Stimulated activated CD4-positive, alpha-beta T cell treated with anti-CD3 and anti-CD28 coated beads, Interleukin-15, amount 100 ng/mL, for 1 hour (primary cell): ENCODE measurements around the gene RCSD1.
"Not testable (repeated sequence)": the region's sequence is repeated elsewhere in the genome, so short reads cannot be mapped to it uniquely, and the experiment has no call there.

Experiments used
- DNase-seq, 2 donors: peaks; one replicate each; pipeline ENCODE4 v3.0.0-alpha.2; 2020; ENCODE audit warnings: low read depth in 1 of 2, low spot score in 1 of 2

Gene RCSD1

DNA sequence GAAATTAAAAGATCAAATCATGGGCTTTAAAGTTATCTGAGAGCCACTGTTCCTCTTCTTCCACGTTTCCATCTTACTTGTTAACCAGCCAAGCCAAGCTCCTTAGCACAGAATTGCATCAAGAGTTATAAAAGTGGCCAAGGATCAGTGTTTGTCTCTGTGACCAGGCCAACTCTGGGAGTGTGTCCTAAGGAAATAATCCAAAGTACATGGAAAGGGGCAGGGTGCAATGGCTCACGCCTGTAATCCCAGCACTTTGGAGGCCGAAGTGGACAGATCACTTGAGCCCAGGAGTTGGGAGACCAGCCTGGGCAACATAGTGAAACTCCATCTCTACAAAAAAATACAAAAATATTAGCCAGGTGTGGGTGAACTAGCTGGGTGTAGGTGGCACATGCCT, 81.8 kb downstream of the RCSD1 start:
- no peak for DNase-seq

DNA sequence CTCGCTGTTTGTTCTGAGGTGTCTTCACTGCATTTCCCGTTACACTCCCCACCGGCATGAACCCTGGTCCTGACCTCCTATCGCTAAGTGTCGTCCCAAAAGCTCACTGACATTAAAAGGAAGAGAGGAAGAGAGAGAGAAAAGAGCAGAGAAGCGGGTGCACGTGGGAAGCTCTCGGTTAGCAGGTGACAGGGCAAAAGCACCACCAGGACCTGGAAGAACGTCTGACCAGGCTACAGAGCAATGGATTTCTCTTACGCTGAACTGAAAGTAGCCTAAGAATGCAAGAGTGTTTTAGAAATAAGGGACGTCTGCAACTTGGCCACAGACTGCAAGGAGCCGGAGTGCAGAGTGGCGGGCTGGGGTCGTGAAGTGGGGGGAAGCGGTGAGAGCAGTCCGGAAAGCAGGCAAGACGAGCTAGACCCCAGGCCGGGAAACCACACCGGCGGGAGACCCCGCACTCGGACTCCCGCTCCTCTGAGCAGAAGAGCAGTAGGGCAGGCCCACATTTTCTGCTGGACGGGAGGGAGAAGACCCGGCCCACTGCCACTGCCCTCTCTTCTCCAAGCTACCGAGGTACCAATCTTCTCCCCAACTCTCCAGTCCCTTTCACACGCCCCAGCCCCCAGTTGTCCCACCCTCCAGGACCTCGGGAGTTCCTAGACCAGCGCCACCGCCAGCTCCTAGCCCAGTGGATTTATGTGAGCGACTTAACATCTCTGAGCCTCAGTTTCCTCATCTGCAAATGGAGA, 83.5 kb downstream of the RCSD1 start:
- no peak for DNase-seq

DNA sequence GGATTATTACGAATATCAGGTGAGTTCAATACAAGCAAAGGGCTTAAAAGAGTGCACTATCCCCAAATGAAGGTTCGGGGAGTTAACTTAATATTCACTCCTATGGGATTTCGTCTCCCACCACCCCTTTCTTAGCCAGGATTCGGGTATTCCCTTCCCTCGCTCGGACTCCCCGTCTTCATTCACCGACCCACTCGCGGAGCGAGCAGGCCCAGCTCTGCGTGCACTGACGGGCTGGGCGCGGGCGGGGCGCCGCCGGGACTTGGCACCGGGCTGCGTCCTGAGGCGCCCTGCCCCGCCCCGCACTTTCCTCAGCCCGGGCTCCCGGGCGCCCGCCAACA, 84.0 kb downstream of the RCSD1 start:
- DNase-seq = peak in 1 of 2 donors; percentile 72

DNA sequence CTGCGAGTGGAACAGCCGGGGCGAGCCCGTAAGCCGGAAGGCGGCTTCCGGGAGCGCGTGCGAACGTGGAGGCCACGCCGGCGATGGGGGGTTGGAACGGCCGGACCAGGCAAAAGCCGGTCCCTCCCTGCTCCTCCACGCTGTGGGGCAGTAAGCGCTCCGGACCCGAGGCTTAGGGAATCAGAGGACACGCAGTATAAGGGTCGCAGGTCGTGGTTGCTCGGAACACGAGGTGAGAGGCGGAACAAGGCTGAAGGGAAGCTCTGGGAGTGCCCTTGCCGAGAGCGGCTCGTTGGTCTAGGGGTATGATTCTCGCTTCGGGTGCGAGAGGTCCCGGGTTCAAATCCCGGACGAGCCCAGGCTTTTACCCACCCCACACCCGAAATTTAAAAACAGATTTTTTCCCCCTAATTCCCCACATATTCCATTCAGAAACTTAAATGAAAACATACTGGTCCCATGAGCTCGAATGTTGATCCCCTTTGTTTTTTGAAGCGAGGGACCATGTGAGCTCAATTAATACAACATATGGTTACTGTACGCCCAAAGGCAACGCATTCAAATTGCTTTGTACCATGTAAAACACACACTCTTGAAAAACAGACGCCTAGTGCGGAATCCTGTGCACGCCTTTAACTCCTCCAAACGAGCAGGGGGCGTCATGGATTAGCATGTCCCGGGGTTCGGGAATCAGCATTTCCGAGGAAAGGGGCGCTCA, 84.6 kb downstream of the RCSD1 start:
- DNase-seq = peak; percentile 81 to 91

DNA sequence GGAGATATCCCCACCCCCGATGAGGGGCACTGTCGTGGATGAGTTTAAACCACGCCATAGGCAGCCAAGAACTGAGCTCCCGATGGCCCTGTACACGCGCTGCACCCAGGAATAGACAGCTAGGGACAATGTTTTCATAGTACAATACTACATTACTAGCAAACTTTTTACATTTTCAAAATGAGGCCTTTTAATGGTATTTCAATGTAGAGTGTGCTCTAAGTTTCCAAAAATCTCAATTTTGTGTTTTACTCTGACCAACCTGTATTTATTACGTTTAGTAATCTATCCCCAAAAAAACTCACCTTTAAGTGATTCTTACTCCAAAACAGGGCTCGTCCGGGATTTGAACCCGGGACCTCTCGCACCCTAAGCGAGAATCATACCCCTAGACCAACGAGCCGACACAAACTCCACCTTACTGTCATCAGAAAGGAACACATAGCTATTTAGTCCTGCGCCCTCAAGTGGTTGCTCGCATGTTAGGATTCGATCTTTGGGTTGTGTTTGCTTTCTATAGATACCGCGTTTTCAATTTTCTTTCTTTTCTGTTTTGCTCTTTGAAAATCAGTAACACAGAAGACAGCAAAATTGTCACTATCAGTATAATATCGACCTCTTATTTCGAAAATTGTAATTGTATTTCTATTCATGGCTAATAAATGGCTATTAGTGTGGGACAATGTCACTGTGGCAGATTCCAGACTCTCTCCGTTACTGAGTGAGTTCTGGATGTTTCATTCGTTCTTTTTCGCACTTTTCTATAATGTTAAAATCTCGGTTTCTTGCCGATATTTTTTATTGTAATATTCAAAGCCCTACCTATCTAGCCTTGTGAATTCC, 85.3 kb downstream of the RCSD1 start:
- peak; percentile 66 to 79 for DNase-seq

DNA sequence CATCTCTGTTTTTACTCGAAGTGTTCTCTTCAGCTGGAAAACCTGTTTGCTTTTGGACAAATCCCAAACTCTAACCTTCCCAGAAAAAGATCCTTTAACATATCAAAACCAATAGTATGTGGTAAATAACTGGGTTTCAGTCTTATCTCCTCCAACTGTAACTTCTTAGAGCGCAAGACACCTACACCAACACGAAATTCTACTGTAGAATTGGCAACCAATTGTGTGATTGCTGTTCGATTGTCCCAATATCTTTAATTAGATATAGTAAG, 85.9 kb downstream of the RCSD1 start:
- DNase-seq = no peak

DNA sequence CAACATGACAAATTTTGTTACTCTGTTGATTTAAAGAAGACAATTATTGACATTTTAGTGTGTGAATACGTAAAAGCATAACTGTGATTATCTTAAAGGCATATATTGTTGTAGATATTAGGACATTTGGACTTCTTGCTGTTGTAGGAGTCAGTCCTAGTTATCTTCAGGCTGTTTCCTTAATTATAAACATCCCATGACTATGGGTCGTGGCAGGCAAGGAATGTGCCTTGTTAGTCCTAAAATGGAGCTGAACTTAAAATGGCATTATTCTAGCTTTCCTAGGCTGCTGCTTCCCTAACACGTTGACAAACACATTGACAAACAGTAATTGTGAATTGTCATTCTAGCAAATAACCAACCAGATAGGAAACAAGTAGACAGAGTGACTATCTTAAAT, 87.3 kb downstream of the RCSD1 start:
- DNase-seq = no peak

DNA sequence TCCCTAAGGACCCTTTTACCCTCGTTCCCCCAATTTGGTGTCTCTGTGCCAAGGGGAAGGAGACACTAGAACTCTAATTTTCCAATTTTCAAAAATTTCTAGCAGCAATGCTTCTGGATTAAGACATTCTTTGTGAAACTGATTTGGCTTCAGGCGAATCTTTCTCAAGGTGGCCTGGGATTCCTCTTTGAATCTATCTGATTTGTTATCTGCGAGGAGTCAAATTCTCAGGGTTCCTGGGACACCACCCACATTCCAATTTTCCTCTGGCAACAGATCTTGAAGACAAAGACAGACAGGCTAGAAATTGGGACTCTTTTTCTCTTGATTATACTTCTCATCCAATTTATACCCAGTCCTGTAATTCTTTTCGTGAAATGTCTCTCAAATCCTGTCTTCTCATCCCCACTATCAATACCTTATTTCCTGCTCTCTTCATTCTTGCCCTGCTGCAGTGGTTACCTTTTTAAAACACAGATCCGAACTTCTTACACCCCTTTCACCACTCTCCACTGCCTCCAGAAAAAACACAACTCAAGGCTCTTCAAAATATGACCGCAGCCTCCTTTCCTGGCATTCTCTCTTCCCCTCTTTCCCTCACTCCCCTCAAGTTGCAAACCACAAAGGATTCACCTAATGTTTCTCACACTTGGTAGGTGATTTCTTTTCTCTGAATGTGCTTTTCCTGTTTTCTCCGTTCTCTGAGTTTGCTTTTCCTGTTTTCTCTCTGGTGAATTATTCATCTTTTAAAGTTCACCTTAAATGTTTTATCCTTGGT, 89.1 kb downstream of the RCSD1 start:
- DNase-seq = no peak

DNA sequence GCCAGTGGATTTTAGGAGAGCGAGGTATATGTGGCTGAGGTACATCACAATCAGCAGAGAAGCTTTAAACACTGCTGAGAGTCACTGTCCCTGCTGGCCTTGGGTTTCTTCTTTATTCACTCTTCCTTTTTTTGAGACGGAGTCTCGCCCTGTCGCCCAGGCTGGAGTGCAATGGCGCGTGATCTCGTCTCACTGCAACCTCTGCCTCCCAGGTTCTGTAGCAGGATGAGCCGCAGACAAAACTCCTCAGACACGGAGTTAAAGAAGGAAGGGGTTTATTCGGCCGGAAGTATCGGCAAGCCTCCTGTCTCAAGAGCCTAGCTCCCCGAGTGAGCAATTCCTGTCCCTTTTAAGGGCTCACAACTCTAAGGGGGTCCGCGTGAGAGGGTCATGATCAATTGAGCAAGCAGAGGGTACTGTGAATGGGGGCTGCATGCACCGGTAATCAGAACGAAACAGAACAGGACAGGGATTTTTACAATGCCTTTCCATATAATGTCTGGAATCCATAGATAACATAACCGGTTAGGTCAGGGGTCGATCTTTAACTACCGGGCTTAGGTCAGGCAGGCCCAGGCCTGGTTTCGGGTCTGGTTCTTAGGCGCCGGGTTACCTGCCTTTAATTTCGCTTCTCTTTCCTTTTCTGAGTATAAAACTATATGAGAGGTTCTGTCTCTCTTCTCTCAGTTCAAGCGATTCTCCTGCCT, 89.8 kb downstream of the RCSD1 start:
- not testable (repeated sequence) for DNase-seq

DNA sequence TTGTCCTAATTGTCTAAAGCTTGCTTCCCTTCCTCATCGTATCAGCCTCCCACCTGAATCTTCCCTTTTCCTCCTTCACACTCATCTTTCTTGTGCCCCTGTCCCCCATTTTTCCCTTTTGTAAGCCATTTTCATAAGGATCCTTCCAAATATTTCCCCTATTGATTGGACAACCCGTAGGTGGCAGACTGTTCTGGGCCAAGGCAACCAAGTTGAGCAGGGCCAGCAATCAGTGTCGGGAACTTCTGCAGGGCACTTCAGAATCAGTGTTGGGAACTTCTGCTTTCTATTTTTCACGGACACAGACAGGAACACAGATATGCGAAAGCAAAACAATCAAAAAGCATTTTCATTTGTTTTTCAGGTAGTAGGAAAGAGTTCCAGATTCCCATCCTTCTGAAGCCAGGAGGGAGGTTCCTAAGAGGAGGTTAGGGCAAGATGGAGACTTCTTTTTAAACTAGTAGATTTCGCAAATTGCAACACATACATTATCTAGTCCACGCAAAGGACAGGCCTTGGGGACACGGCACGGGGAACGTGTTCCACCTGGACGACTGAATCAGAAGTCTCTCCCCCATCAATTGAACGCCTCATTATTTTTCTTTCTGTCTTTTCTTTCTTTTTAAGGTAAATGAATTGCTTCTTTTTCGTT, 91.1 kb downstream of the RCSD1 start:
- no peak for DNase-seq

DNA sequence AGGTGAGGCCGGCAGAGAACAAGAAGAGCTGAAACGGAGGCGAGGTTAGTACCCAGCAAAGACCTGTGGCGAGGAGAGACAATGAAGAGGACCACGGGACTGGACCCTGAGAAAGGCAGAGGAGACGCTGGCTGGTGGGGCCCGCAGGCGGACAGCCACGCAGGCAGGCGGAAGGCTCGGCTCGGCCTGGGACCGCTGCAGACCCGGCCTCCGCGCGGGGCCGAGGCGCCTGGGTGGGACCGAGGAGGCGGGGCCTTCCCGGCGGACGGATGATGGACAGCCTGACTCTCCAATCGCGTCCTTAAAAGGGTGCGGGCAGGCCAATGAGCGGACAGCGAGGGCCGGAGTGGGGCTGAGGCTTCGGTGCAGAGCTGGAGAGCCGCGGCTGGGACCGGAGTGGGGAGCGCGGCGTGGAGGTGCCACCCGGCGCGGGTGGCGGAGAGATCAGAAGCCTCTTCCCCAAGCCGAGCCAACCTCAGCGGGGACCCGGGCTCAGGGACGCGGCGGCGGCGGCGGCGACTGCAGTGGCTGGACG, 91.7 kb downstream of the RCSD1 start, which contains the start of gene MPZL1:
Gene MPZL1, plus strand, starts transcription at position 366 of the 535 bp plus-strand sequence. CDS start 170 bp downstream, outside the sequence.
- peak; percentile 81 to 89 for DNase-seq

DNA sequence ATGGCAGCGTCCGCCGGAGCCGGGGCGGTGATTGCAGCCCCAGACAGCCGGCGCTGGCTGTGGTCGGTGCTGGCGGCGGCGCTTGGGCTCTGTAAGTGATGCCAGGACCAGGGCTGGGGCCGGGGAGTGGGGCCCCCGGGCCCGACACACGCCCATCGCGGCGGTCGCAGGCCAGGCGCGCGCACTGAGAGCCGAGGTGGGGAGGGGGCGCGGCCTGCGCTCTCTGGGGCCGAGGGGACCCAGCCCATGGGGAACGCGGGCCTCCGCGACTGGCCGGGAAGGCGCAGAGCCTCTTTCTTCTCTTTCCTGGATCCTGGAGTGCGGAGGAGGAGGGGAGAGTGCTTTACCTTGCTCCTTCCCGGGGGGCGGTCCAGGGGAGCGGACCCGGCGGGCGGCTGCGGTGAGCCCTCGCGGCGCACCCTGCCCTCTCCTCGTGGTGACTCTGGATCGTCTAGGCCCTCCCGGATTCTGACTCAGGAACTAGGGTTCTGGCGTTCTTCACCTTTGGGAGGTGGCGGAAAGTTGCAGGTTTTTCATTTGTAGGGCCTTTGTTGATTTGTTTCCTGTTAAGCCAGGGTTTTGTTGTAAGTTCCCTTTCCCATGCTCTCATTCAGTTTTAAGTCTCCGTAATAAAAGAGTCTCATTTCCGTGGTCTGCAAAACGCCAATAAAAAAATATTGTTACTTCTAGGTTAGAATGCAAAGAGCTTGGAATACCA, 92.3 kb downstream of the RCSD1 start:
- DNase-seq = no peak

DNA sequence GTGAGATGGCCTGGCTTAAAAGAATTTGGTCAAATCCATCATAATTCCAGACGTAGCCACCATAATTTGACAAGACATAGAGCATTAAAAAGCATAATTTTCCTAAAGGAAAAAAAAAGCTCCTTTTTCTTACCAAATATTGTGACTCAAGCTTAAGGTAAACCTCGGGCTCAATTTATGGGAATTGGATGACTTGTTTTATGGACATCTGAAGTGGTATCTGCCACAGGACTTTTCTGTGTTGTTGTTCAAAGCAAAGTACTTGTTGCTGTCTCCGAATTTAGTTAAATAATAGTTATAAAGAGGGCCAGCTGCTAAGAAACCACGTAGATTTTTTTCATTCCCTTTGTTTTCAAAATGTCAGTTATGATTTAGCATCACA, 92.8 kb downstream of the RCSD1 start:
- DNase-seq = no peak

DNA sequence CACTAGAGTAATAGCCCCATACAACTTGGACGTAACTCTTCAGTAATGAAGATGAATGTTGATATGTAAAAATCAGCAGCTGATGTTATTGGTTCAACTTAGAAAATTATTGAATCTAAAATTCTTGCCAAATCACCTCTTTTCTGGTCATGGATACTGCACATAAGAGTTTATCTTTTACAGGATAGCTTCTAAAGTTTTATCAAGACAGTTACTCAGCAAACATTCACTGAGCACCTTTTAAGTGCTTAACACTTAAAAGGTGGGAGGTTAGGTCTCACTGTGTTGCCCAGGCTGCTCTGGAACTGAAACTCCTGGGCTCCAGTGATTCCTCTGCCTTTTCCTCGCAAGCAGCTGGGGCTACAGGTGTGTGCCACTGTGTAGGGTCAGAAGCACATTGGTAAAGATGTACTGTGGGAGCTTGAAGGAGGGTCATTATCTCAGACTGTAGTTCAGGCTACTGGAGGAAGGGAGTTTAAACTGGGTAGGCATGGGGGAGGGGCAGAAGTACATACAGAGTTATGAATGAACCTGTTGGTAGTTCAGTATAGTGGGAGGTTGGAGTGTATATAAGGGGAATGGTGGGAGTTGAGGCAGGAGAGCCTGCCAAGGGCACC, 93.8 kb downstream of the RCSD1 start:
- DNase-seq = no peak

DNA sequence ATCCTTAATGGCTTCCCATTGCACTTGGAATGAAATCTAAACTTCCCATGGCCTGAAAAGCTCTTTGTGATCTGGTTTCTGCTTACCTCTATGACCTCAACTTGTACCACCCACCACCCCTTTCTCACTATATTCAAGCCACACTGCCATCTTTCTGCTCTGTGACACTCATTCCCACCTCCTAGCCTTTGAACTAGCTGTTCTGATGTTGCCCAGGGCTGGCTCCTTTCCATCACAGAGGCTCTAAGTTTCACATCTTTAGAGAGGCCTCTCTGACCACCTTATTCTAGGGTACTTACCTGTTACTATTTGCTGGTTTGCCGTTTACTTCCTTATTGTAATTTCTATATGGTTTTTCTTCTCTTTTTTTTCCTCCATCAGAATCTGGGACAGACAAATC, 96.0 kb downstream of the RCSD1 start:
- no peak for DNase-seq

DNA sequence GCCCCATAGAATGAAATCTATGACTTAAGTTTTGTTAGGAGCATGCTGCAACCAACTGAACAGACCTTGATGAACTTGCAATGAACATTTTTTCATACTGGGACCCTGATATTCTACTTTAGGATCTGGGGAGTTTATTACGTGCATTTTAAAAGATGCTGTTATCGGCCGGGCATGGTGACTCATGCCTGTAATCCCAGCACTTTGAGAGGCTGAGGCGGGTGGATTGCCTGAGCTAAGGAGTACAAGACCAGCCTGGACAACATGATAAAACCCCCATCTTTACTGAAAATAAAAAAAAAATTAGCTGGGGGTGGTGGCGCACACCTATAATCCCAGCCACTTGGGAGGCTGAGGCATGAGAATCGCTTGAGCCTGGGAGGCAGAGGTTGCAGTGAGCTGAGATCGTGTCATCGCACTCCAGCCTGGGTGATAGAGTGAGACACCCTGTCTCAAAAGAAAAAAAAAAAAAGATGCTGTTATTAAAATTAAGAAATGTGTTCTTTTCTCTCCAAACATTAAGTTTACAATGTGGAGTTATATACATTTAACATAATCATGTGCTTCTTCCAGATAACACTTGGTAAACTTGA, 98.9 kb downstream of the RCSD1 start:
- DNase-seq = no peak

DNA sequence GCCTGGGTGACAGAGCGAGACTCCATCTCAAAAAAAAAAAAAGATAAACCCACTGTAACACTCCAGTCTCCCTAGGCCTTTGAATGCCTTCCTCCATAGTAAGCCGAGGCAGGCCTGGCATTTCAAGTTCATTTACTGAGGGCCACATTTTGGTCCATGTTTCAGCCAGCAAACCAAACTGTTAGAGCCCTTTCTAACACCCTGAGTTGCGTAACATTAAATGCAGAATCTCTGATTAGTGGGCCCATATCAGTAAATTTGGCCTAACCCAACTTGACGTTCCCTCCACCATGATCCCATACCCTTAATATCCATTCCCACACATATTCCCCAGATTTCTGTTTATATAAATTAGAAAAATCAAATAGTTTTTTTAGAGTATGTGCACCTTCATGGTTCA, 104.2 kb downstream of the RCSD1 start:
- DNase-seq = no peak

DNA sequence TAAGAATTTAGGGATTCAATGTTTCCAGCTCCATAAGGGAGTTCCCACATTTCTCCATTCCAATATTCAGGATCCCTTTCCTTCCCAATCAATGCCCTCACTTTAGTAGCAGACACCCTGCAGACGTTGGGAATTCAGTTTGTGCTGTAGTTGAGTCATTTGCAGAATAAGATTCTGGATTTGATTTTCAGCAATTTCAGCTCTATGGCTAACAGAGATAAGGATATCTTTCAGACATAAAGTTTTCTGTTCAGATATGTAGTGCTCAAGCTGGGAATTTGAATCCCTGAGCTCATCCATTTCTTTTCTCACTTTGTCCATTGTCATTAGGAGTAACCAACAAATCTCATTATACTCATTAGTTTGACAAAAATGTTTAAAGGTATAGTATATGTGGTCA, 104.8 kb downstream of the RCSD1 start:
- DNase-seq = no peak

DNA sequence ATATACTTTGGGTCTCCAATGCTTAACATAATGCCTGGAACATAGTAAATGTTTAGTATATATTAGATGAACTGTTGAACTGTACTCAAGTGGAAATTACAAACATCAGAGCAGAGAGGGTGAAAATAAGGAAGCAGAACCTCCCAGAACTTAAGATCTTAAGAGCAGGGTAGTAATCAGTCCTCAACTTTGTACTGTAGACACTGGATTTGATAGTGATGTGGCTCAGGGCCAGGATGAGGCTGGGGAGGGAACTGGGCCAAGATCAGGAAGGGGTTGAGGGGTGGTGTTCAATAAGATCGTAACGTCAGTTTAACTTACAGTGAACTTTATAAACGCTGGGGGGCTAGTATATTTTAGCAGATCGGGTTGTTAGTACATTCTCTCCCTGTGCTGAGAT, 107.1 kb downstream of the RCSD1 start:
- no peak for DNase-seq
